ENCODE results near the gene SLC23A1.

SLC23A1 gene

DNA sequence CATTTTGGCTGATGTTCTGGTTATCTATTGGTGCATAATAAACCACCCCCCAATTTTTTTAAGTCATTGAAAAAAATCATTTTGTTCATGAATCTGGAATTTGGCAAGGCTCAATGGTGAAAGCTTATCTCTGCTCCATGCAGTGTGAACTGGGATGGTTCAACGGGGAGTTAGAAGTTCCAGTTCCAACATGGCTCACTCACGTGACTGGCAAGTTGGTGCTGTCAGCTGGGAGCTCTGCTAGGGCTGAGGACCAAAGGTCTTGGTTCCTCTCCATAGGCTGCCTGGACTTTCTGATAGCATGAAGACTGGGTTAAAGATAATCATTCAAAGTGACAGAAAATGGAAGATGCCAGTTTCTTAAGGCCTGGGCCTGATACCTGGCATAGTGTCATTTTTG is 23.9 kb upstream of the SLC23A1 start:
- no peak for DNase-seq

DNA sequence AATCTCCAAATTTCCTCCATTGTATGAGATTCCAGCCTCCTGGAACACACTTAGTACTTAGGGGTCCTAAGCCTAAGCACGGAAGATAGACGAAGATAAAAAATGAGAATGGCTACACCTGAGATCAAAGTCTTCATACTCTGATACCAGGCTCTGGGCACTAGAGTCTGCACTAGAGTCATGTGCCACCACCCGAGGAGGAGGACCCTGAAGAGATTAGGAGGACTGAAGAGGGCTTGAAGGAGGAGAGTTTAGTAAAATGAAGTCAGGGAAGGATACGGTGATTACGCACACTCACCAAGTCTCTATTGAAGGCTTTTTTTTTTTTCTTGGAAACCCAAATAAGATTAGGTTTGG is 21.4 kb upstream of the SLC23A1 start:
- DNase-seq: no peak

DNA sequence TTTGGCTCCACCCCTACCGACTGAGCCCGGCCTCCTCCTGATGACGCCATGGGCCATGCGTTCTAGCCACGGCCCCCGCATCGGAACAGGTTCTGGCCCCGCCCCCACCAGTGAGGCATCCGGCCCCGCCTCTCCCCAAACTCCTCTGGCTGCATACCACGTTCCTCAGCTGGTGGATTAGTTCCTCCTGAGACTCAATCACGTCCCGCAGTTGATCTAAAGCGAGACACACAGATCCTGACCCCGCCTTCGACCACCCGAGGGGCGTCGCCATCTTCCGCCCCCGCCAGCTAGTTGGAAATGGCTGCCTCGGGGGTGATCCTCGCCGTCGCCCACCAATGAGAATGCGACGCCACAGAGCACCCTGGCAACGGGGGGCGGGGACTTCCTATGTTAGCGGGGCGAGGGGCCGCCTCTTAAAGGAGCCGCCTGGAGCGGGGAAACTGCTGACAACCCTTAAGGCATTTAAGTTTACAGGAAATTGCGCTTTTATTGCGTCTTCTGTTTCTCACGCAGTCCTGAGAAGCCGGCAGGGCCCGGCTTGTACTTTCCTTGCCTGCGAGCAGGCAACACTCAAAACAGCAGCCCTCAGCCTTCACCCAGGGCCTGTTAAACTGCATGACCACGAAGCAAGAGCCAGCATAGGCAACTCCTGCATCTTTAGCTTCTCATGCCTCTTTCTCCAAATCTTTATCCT is 20.8 kb upstream of the SLC23A1 start, which contains the start of gene SPATA24:
SPATA24 (minus strand) TSS at position 303 of the 697 bp plus-strand sequence; CDS start at position 274, 29 bp downstream.
- peak; percentile 98 for DNase-seq

DNA sequence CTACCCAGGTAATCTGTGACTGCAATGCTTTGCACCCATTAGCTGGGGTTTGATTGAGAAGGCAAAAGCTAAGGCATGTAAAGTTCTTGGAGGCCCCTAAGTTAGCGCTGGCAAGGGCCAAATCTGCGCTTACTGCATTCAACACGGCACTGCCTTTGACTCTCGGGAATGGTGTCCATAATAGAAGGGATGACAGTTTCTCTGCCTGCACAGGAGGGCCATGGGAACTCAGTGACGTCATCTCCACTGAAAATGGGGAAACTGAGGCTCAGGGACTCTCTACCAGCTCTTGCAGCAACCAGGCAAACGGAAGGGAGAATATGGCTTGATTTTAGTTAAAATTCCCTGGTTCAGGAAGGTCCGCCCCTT is 20.3 kb upstream of the SLC23A1 start:
- DNase-seq: no peak

DNA sequence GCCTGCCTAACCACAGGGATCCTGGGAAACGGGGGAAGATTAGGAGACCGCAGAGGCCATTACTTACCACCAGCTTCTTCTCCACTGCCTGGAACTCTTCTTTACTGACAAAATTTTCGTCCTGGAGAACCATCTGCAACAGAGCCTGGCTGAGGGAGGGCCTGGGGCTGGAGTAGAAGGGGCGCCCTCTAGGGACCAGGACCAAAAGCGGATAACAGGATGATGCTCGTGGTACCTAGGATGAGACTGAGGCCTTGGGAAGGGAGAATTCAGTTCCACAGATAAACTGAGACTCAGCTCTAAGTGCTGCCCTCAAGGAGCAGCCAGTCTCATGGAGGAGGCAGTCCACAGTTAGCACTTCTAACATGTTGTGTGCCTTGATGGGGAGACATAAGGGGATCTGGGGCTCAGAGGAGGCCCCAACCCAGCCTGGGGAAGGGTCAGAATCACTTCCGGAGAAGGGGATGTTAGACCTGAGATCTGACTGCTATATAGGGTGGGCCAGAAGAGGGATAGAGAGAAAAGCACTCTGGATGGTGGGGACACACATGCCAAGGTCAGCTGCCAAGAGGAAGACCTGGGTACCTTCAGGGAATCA is 19.6 kb upstream of the SLC23A1 start:
- DNase-seq: peak; percentile 45

DNA sequence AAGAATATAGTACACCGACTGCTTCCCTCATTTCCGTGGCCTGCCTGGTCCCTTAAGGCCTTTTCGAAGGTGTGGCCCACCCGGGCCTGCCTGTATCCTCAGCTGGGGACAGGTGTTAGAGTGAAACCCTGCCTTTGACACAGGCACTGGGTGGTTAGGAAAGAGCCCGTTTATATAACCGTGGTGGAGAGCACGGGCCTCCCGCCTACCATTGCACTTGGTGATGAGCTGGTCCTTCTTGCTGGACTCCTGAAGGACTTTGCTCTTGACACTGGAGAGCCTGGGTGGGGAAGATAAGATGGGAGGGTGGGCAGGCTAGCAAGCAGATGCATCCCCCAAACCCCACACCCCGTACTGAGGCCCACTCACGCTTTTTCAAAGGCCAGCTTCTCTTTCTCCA is 18.4 kb upstream of the SLC23A1 start:
- DNase-seq: no peak

DNA sequence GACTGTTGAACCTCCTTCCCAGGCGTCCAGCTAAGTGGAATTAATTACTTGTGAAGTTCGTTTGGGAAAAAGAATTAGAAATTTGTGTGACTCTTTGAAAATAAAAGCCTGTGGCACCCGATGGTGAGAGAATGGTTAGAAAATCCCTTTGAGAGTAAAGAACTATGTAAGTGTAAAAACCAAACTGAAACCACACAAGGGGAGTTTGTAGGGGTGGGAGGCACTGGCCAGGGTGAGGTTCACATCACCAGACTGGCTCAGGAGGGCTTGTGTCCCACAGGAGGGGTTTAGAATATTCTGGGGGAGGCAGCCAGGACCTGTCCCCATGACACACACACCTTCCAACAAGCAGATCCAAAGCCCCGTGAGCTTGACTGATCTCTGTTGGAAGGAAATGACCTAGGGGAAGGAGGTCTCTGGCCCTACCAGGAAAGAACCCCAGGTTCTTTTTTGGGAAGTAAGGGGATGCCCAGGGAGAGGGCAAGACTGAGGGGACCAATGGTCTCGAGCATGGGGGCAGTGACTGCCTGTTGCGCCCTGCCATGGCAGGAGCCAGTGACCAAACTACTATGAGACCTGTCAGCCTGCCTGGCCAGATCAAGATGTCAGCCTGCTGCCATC is 16.5 kb upstream of the SLC23A1 start:
- no peak for DNase-seq

DNA sequence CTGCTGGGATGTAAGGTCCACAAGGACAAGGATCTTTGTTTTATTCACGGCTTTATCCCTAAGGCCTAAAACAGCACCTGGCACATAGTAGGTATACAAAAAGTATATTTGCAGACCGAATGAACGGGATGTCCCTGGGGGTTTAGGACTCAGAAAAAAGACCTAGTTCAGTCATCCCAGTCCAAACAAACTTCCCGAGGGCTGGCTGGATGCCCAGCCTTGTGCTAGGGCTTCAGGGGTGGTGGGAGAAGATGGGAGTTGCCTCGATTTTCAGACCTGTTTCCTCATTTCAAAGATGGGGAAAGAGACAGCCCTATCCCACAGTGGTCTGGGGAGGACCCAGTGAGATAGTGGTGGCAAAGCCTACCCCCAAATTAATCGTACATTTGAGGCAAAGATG is 14.8 kb upstream of the SLC23A1 start:
- no peak for DNase-seq

DNA sequence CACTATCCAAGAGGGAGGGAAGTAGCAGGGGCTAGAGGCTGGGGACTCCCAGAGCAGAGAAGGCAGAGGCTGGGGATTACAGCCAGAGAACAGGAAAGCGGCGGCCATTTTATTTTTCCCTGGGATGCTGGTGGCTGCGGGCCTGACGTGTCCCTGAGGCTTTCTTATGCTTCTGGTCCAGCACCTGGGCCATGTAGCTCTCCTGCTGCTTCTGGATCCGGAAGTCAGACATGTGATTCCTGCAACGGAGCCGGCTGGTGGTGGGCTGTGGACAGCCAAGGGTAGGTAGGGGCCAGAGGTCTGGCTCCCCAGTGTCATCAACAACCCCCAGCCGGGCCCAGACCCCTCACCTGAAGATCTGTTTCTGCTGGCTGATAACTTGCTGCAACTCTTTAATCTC is 13.6 kb upstream of the SLC23A1 start:
- no peak for DNase-seq

DNA sequence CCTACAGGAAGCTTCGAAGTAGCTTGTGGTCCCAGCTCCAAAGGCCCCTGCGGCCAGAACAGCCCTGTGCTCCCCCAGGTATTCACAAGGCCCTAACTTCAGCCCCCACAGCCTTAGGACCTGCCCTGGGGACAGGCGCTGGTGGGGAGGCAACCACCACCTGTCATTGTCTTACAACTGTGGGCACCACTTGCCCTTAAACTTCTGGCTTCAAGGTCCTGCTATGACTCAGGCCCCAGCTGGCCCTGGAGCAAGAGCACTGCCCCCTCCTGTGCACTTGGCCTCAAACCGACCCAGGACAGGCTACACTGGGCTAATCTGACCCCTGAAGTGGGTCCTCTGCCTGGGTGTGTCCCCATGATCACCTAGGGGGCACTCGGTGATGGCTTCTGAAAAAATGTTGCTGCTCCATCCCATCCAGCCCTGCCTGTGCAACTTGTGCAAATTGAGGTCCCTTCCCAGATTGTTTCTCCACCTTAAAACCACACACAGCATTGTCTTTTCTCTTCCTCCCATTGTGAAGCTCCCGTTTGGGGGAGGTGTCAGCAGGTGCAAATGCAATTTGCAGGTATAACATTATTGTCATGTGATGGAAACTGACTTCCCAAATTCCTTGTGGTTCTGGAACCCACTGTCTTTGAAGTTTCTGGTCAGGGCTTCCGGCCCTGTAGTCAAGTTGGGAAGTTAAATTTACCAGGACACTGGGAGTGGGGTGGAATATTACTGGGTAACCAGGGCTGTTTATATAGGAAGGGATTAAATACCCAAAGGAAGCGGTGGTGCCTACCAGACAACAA is 12.9 kb upstream of the SLC23A1 start:
- DNase-seq: no peak

DNA sequence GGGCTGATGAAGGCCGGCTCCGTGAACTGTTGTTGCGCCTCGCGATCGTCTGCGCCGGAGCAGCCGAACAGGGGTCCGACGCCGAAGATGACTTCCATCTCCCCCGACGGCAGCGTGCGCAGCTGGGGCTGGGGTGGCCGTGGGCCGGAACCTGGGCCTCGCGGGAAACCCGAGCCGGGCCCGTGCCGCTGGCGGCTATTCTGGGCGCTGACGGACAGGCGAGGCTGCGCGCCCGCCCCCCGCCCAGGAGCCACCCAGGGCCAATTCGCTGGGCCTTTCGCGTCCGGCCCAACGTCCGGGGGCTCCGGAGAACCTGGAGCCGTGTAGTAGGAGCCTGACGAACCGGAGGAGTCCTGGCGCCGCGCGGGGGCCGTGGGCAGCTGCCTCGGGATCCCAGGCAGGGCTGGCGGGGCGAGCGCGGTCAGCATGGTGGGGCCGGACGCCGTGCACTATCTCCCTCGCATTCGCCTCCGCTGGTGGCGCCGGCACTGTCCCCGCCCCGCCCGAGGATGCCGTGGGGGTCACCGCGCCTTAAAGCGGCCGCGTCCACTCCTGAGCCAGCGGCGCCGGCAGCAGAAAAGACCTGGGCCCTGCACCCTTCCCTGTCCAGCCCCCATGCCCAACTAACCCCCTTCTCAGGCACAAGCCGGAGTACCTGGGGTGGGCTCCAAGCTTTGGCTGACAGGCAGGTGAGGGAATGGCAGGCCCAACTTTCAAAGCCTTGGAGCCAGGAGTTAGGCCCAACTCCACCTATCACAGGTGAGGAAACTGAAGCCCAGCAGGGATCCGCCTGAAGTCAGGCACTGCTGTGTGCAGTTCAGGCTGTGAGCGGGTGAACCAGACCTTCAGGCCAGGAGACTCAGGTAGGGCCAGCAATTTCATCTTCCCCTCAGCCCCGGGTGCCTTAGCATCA is 11.8 kb upstream of the SLC23A1 start, which contains the start of gene PROB1:
PROB1 (minus strand) TSS at position 451 of the 913 bp plus-strand sequence; CDS start at position 428, 23 bp downstream.
- no peak for DNase-seq

DNA sequence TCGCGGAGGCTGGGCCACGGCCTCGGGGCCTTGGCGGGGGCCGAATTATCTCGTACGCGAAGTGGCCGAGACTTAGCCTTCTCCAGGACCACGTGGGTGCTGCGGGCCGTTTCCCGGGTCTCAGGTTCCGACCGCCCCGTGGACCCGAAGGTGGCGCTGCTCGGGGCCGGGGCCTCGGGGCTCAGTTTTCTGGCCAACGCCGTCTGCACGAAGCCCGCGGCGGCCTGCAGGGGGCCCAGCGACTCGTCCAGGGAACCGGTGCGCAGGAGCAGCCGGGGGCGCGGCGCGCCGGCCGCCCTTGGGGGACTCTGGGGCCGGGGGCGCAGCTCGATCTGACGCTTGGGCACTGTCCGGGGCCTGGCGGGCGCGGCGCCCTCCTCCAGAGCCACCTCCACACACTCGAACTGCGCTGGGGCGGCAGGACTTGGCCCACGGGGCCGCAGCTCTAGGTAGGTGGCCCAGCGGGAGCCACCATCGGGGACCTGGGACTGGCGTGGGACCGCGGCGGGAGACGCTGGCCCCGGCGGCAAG is 11.1 kb upstream of the SLC23A1 start:
- no peak for DNase-seq

DNA sequence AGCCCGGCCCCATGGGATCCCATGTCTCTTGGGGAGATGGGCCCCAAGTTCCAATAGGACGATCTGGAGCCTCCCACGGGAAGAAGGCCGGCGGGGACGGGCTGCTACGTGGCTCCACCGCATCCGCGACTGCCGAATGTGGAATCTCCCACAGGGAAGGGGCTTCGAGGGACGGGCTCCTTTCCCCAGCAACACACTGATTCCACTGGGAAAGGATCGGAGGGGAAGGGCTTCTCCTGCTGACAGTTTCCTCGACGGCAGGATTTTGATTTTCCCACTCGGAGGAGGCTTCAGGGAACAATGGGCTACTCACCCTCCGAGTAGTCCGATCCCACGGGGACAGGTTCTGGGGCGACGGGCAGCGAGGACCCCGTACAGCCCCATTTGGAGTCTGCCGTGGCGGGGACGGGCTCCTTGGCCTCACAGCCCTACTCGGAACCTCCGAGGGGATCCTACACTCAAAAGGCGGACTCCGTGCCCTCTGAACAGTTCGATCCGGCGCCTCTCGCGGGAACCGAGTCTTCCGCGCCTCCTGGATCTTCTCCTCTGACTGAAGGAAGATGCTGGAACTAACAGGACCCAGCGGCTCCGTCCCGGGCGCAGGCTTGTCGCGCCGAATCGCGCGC is 10.5 kb upstream of the SLC23A1 start:
- no peak for DNase-seq

DNA sequence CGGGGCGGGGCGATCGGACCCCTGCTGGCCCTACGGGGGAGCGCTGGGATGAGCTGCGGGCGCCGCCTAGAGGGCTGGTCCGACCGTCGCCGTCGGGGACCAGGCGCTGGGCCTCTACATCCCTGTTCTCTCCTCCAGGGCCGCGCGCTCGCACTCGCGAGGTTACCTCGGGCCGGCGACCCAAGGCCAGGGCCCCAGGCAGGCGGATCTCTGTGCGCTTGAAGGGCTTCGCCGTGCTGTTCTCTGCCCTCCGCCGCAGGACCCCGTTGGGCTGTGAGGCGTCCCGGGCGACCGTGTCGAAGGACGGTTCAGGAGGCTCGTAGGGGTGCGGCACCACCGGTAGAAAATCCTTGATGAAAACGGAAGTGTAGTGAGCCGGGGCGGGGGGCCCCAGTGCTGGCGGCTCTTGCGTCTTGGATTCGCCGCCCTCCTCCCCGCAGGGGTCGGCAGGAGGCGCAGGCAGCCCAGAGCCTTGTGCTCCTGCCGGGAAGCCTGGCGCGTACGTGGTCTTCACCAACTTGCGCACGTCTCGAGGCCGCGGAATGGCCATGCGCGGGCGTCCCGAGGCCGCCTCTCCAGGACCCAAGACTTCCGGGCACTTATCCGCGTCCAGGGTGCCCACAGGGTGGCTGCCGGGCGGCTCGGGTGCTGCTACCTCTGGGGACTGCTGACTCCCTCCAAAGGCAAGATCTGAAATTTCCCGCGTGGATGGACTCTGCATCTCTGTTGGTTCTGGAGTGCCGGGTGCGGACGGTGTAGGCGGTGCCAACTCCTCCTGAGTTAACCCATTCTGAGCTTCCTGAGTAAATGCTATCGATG is 9.8 kb upstream of the SLC23A1 start:
- peak; percentile 73 for DNase-seq

DNA sequence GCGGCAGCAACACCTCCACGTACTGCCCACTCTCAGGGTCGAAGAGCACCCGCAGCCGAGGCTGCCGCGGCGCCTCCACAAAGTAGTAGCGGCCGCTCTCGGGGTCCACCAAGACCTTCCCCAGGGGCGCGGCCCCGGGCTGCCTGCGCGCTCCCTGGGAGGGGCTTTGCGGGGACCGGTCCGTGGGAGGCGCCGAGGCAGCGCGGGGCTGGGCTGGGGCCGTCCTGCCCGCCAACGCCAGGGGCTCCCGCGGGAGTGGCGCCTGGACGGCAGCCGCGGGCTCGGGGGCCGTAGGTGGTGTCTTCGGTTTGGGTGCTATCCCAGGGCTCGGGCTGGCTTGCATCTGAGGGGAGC is 9.2 kb upstream of the SLC23A1 start:
- no peak for DNase-seq

DNA sequence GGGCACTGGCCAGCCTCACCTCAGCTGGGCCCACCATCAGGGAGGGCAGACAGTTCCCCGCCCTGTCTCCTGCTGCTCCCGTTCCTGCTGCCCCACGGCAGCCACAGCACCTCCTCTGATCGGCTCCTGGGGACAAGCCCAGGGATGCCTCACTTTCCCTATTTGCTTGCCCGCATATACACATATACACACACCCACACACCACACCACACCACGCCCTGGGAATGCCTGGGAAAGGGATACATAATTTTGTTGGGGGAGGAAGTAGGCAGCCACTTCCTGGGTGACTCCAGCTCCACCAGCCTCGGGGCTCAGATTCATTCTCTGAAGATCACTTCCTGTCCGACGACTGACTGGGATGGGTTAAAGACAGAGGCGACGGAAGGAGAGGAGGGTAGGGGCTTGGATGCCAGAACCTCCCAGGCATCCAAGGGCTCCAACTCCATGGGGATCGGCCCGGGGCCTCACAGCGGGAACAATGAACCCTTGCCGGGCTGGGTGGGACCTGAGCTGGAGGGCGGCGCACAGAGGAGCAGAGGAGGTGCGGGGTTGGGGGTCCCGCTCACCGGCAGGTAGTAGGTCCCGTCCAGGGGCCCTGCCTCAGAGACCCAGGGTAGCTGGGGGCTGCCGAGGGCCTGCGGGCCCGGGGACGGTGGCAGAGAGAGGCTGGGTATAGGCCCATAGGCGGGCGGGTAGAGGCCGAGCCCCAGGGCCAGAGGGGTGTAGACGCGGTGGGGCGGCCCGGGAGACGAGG is 8.7 kb upstream of the SLC23A1 start:
- DNase-seq: peak; percentile 50

DNA sequence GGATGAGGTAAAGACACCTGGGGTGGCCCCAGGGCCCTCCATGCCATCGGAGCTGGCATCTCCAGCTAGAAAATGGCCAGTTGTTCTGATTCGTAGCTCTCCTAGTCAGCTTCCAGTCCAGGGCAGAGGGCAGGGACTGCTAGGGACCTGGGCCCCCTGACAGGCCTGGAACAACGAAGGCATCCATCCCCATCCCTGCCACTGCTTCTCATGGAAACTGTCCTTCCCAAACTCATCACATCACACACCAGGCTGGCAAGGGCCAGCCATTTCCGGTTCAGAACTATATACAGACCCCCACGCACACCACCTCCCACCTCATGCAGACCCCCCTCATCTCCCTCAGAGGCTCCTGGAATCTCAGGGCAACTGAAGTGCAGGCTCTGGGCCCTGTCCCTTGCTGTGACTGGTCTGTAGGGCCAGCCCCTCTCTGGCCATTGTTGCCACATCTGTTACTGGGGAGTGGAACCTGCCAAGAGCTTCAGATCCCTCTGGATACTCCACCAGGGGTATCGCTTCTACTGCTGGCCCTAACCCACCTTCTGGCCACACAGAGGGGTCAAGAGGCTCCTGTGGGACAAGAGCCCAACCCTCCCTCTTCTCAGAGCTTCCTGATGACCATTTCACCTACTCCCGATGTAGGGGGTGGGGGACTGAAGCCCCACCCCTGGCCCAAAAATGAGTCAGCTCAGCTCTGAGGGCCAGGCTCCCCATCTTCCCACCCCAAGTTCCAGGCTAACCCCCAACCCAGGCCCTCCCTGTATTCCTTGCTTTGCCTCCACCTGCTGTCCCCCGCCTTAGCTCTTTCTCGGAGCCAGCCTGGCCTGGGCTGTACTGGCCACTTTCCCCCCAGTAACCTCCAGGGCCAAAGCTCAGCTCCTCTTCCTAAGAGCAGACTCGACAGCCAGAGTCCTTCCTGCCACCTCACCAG is 7.8 kb upstream of the SLC23A1 start:
- no peak for DNase-seq

DNA sequence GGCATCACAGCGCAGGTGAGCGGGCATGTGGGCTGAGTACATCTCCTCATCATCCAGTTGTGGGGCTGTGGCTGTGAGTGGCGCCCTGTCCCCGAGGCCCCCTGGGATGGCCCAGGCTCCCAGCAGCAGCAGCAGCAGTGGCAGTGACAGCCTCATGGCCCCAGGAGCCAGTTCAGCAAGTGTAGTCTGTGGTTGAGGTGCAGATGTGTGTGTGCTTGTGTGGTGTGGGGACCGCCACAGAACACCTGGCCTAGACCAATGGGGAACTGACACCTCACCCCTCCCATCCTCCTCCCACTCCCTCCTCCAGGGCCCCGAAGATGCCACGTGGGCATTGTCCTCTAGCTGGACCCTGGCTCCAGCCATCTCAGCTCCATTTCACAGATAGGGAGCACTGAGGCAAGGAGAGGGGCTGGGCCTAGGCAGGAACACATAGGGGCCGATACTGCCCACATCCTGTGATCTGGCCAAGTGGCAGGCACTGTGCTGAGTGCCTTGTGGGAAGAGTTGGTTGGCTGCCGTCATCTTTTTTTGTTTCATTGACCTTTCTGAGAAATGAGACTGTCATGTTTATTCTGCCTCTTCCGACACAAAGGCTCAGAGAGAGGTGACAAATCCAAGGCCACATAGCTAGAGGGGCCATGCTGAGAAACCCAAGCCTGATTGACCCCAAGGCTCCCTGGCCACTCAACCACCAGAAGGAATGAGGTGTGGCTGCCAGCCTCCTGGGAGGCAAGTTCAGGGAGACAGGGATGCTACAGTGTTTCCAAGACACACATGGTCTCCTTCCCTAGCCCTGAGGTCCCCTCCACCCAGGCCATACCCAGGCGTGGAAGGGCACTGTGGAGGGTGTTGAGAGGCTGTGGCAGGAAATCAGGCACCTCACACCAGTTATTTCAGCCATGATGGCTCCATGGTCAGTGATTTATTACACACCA is 6.9 kb upstream of the SLC23A1 start, which contains the start of gene MZB1:
MZB1 (minus strand) TSS at position 213 of the 938 bp plus-strand sequence; CDS start at position 156, 57 bp downstream.
- DNase-seq: peak; percentile 8
